Natural killer cell (primary cell): ENCODE results near the gene MYOM1. TPM values are rescaled to one million over a fixed set of nuclear protein-coding genes. Genes with fewer than 3 reads are reported as not detected.

ENCODE experiments used
- ATAC-seq, 3 donors: fragments of 150-1000 bp in 2 of 3; fragments of 200-7000 bp in 1 of 3; cut with Tn5 transposase; 1 replicate in 1 of 3; 2 replicates in 2 of 3; pipeline ENCODE4 v1.10.0; 2021; ENCODE audit warnings: mild to moderate bottlenecking in 2 of 3, moderate library complexity in 2 of 3
- DNase-seq, 2 donors: peaks; one replicate each; pipeline versions ENCODE4 v3.0.0 to v3.0.0-alpha.2; 2013 to 2021; ENCODE audit warnings: mixed read lengths in 1 of 2
- H3K27ac ChIP-seq: one replicate; pipeline ENCODE4 v1.5.1; 2013; ENCODE audit warnings: mild to moderate bottlenecking, low read length
- H3K27me3 ChIP-seq: one replicate; pipeline ENCODE4 v1.6.1; 2013; ENCODE audit warnings: low read length; ENCODE audit not compliant: control insufficient read depth, insufficient read depth
- H3K36me3 ChIP-seq: one replicate; pipeline ENCODE4 v1.6.1; 2013; ENCODE audit warnings: low read length; ENCODE audit not compliant: control insufficient read depth, insufficient read depth
- H3K4me1 ChIP-seq: one replicate; pipeline ENCODE4 v1.6.1; 2013; ENCODE audit warnings: low read length; ENCODE audit not compliant: control insufficient read depth, insufficient read depth
- H3K4me3 ChIP-seq: one replicate; pipeline ENCODE4 v1.5.1; 2013; ENCODE audit warnings: low read length
- H3K9me3 ChIP-seq: one replicate; pipeline ENCODE4 v1.6.1; 2013; ENCODE audit warnings: low read length; ENCODE audit not compliant: control insufficient read depth, insufficient read depth
- H3K27ac Mint-ChIP-seq, 2 donors: one replicate each; pipeline ENCODE4 v1.8.0; 2022; ENCODE audit warnings: mild to moderate bottlenecking in 2 of 2, mixed read lengths in 2 of 2, moderate library complexity in 1 of 2
- H3K27me3 Mint-ChIP-seq, 2 donors: one replicate each; pipeline ENCODE4 v1.8.0; 2022; ENCODE audit warnings: low read depth in 2 of 2, mixed read lengths in 2 of 2
- H3K36me3 Mint-ChIP-seq: one replicate; pipeline ENCODE4 v1.8.0; 2022; ENCODE audit warnings: mixed read lengths
- H3K4me1 Mint-ChIP-seq, 2 donors: one replicate each; pipeline ENCODE4 v1.8.0; 2022; ENCODE audit warnings: mixed read lengths in 2 of 2
- H3K4me3 Mint-ChIP-seq: one replicate; pipeline ENCODE4 v1.8.0; 2022; ENCODE audit warnings: mild to moderate bottlenecking, moderate library complexity, mixed read lengths
- H3K9me3 Mint-ChIP-seq, 2 donors: one replicate each; pipeline ENCODE4 v1.8.0; 2022; ENCODE audit warnings: mixed read lengths in 2 of 2
- WGBS: methylation state at CpG from one replicate; pipeline ENCODE4 v1.1.7; 2013; ENCODE audit warnings: missing lambda C conversion rate; ENCODE audit not compliant: insufficient coverage; 5-methylcytosine and 5-hydroxymethylcytosine counted together
- intact Hi-C: fragments of 100-400 bp; cut with micrococcal nuclease; formaldehyde crosslinking; loops from one replicate; pipeline ENCODE4 v1.14.2; 2022
- total RNA-seq, 4 donors: library from RNA; stranded (reverse); fragments of 120-200 nt in 1 of 4; gene quantifications; one replicate each; pipeline versions ENCODE4 v1.2.3 to v1.2.4, GENCODE V29; 2013 to 2022
- TF ChIP-seq, protein P1 (sequence below): fragments of 200-600 bp; IDR thresholded peaks from one replicate; pipeline ENCODE4 v1.8.0; 2022; ENCODE audit warnings: antibody characterized with exemption

MYOM1 gene
- total RNA-seq, 3 donors from 2014 or later (not counting 1 experiment from before 2014, with no cell fraction given) = 1.7 to 5.8 (median 3.0) TPM

DNA sequence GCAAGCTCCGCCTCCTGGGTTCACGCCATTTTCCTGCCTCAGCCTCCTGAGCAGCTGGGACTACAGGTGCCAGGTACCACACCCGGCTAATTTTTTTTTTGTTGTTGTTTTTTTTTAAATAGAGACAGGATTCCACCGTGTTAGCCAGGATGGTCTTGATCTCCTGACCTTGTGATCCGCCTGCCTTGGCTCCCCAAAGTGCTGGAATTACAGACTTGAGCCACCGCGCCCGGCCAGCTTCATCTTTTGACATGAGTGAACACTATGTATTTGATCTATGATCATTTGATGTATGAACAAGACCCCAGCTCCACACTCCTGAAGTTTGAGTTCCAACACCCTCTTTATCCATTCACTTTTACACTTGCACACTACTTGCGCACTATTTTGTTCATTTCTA is 163.5 kb downstream of the MYOM1 start:
- H3K4me1 Mint-ChIP-seq = peaks cover 40 to 58% of the 10 kb centered on the region in 2 donors
- peaks cover 36% of the 10 kb centered on the region for H3K4me1 ChIP-seq
- no peaks in the 10 kb centered on the region for H3K27me3 ChIP-seq
- H3K27me3 Mint-ChIP-seq = peaks cover 0 to 4% of the 10 kb centered on the region in 2 donors
- no peak for ATAC-seq
- H3K4me3 ChIP-seq = no peak overlapping the region
- H3K9me3 ChIP-seq = no peaks in the 10 kb centered on the region
- no peak for DNase-seq
- H3K27ac Mint-ChIP-seq = peak overlapping the region; percentile 87 to 99
- H3K9me3 Mint-ChIP-seq = no peaks in the 10 kb centered on the region
- intact Hi-C loops = no loop called here
- TF ChIP-seq, protein P1, sequence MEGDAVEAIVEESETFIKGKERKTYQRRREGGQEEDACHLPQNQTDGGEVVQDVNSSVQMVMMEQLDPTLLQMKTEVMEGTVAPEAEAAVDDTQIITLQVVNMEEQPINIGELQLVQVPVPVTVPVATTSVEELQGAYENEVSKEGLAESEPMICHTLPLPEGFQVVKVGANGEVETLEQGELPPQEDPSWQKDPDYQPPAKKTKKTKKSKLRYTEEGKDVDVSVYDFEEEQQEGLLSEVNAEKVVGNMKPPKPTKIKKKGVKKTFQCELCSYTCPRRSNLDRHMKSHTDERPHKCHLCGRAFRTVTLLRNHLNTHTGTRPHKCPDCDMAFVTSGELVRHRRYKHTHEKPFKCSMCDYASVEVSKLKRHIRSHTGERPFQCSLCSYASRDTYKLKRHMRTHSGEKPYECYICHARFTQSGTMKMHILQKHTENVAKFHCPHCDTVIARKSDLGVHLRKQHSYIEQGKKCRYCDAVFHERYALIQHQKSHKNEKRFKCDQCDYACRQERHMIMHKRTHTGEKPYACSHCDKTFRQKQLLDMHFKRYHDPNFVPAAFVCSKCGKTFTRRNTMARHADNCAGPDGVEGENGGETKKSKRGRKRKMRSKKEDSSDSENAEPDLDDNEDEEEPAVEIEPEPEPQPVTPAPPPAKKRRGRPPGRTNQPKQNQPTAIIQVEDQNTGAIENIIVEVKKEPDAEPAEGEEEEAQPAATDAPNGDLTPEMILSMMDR = no peak
- H3K36me3 ChIP-seq = no peaks in the 10 kb centered on the region
- 92% methylated on average over 9 of the region's 9 CpGs for WGBS
- H3K36me3 Mint-ChIP-seq = no peaks in the 10 kb centered on the region
- no peak overlapping the region for H3K27ac ChIP-seq
- H3K4me3 Mint-ChIP-seq = no peak overlapping the region

DNA sequence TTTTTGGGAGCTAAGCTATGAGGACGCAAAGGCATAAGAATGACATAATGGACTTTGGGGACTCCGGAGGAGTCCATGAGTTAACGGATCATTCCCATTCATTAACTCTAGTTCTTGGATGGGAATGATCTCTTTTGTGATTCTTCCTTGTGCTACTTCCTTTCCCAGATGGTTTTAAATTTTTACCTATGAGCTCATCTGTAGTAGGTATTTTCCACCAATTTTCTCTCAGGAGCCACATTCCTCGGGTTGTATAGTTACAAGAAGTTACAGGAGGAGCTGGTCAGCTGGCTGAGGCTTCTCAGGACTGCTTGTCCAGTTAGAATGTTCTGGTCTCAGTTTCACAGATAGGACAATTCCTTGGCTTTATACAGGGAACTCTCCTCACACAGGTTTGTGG is 164.0 kb downstream of the MYOM1 start:
- intact Hi-C loops = no loop called here
- ATAC-seq (no peak), DNase-seq (no peak)
- Mint-ChIP-seq H3K9me3 (no peaks in the 10 kb centered on the region), H3K27ac (no peak overlapping the region), H3K36me3 (no peaks in the 10 kb centered on the region), H3K4me1 (peaks cover 35 to 53% of the 10 kb centered on the region in 2 donors), H3K27me3 (peaks cover 0 to 4% of the 10 kb centered on the region in 2 donors), H3K4me3 (no peak overlapping the region)
- Histone ChIP-seq H3K4me1 (peaks cover 31% of the 10 kb centered on the region), H3K4me3 (no peak overlapping the region), H3K36me3 (no peaks in the 10 kb centered on the region), H3K9me3 (no peaks in the 10 kb centered on the region), H3K27me3 (no peaks in the 10 kb centered on the region), H3K27ac (no peak overlapping the region)
- TF ChIP-seq, protein P1 = no peak
- WGBS = 100% methylated on average over 4 of the region's 4 CpGs

DNA sequence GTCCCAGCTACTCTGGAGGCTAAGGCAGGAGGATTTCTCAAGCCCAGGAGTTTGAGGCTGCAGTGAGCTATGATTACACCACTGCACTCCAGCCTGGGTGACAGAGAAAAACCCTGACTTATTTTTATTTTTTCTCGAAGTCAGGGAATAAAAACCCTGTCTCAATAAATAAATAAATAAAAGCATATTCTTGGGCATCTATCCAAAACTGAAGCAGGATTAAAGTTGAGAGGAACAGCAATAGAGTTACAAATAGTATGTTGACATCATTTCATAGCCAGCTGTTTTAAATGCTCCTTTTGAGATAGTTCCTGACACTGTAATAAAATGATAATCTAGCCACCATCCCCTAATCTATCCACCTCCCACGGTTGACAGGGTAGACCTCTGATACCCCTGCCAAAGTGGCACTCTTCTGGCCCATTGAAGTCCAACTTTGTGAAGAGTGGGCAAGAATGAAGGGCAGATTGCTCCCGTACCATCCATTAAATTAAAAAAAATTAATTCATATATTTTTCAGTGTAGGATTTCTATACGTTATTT is 164.5 kb downstream of the MYOM1 start:
- intact Hi-C loops = no loop called here
- no peaks in the 10 kb centered on the region for H3K36me3 Mint-ChIP-seq
- H3K36me3 ChIP-seq = no peaks in the 10 kb centered on the region
- peaks cover 29 to 48% of the 10 kb centered on the region in 2 donors for H3K4me1 Mint-ChIP-seq
- no peaks in the 10 kb centered on the region for H3K9me3 Mint-ChIP-seq
- no peak overlapping the region for H3K4me3 Mint-ChIP-seq
- H3K4me1 ChIP-seq = peaks cover 26% of the 10 kb centered on the region
- no peaks in the 10 kb centered on the region for H3K9me3 ChIP-seq
- H3K4me3 ChIP-seq = no peak overlapping the region
- no peak overlapping the region for H3K27ac Mint-ChIP-seq
- 80% methylated on average over 1 of the region's 4 CpGs for WGBS
- DNase-seq = no peak
- peaks cover 0 to 4% of the 10 kb centered on the region in 2 donors for H3K27me3 Mint-ChIP-seq
- no peak for ATAC-seq
- TF ChIP-seq, protein P1 = no peak
- H3K27me3 ChIP-seq = no peaks in the 10 kb centered on the region
- H3K27ac ChIP-seq = no peak overlapping the region

DNA sequence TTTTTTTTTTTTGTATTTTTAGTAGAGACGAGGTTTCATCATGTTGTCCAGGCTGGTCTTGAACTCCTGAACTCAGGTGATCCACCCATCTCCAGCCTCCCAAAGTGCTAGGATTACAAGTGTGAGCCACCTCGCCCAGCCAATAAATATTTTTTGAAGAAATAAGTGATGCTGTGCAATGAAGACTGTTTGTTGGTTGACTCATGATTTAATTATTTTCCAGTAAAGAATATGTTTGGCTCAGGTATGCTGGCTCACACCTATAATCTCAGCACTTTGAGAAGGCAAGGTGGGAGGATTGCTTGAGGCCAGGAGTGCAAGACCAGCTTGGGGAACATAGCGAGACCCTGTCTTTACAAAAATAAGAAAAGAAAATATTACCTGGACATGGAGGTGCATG is 165.0 kb downstream of the MYOM1 start:
- peaks cover 27 to 45% of the 10 kb centered on the region in 2 donors for H3K4me1 Mint-ChIP-seq
- H3K27me3 Mint-ChIP-seq = peaks cover 0 to 4% of the 10 kb centered on the region in 2 donors
- Histone ChIP-seq H3K4me1 (peaks cover 21% of the 10 kb centered on the region), H3K27me3 (no peaks in the 10 kb centered on the region), H3K27ac (no peak overlapping the region), H3K9me3 (no peaks in the 10 kb centered on the region), H3K4me3 (no peak overlapping the region), H3K36me3 (no peaks in the 10 kb centered on the region)
- TF ChIP-seq, protein P1 = no peak
- 100% methylated on average over 1 of the region's 3 CpGs for WGBS
- no peak for DNase-seq
- intact Hi-C loops = no loop called here
- H3K27ac Mint-ChIP-seq = no peak overlapping the region
- H3K9me3 Mint-ChIP-seq = no peaks in the 10 kb centered on the region
- no peak for ATAC-seq
- H3K36me3 Mint-ChIP-seq = no peaks in the 10 kb centered on the region
- no peak overlapping the region for H3K4me3 Mint-ChIP-seq
